Left ventricle myocardium inferior (tissue), 1 donor: ENCODE measurements around the gene ACACB. TPM values are rescaled to one million over a fixed set of nuclear protein-coding genes. Genes with fewer than 3 reads are reported as not detected.

Experiments
- DNase-seq: peaks from one replicate; pipeline ENCODE4 v3.0.0-alpha.2; 2020
- H3K27ac ChIP-seq: fragments of 200-600 bp; replicated peaks from 2 replicates; pipeline ENCODE4 v1.8.0; 2021
- H3K27me3 ChIP-seq: fragments of 200-600 bp; 2 replicates; pipeline ENCODE4 v1.8.0; 2021; ENCODE audit warnings: low read depth
- H3K36me3 ChIP-seq: fragments of 200-600 bp; 2 replicates; pipeline ENCODE4 v1.8.0; 2021
- H3K4me1 ChIP-seq: fragments of 200-600 bp; 2 replicates; pipeline ENCODE4 v1.8.0; 2021
- H3K4me3 ChIP-seq: fragments of 200-600 bp; 2 replicates; pipeline ENCODE4 v1.8.0; 2021; ENCODE audit warnings: mild to moderate bottlenecking, moderate library complexity
- H3K9me3 ChIP-seq: fragments of 200-600 bp; replicated peaks from 2 replicates; pipeline ENCODE4 v1.8.0; 2021
- CTCF ChIP-seq: fragments of 200-600 bp; IDR thresholded peaks from 2 replicates; pipeline ENCODE4 v1.8.0; 2021; ENCODE audit warnings: antibody characterized with exemption, mild to moderate bottlenecking, borderline replicate concordance
- intact Hi-C: fragments of 100-400 bp; cut with micrococcal nuclease; formaldehyde crosslinking; loops from one replicate; pipeline ENCODE4 v1.11.0; 2022
- total RNA-seq: library from RNA; stranded (reverse); fragmentation: NEBNext Ultra II Directional; extraction: Animal tissue kit (Norgen Biotek cat#: 25700); gene quantifications from one replicate; pipeline ENCODE4 v1.2.1, GENCODE V29; 2021
- donor health status: DM: no; HTN: yes; CAD: no; lungs with severe emphysema.

Gene ACACB
- total RNA-seq, 1 donor from 2014 or later: 123 TPM

- peak overlapping the region; percentile 93 for H3K27ac ChIP-seq
- intact Hi-C loops: no loop called here
- DNase-seq: no peak
- no peaks in the 10 kb centered on the region for H3K27me3 ChIP-seq
- TF ChIP-seq CTCF: no peak
- H3K4me1 ChIP-seq: peaks cover 83% of the 10 kb centered on the region
- no peaks in the 10 kb centered on the region for H3K9me3 ChIP-seq
- H3K36me3 ChIP-seq: peaks cover 11% of the 10 kb centered on the region
- H3K4me3 ChIP-seq: peak overlapping the region; percentile 4
Observed at GRCh38 chr12:109160873-109161272, 44.5 kb downstream of the ACACB start.

GRCh38 chr12:109162551-109162950 lies 46.2 kb downstream of the ACACB start:
- Histone ChIP-seq H3K4me3 (no peak overlapping the region), H3K36me3 (peaks cover 24% of the 10 kb centered on the region), H3K9me3 (no peaks in the 10 kb centered on the region), H3K27me3 (no peaks in the 10 kb centered on the region), H3K4me1 (peaks cover 66% of the 10 kb centered on the region), H3K27ac (peak overlapping the region; percentile 70)
- no peak for DNase-seq
- no peak for TF ChIP-seq CTCF
- intact Hi-C loops: no loop called here

- Histone ChIP-seq H3K36me3 (peaks cover 30% of the 10 kb centered on the region), H3K4me1 (peaks cover 60% of the 10 kb centered on the region)
Observed at GRCh38 chr12:109163167-109163566, 46.8 kb downstream of the ACACB start.

GRCh38 chr12:109165599-109165998 lies 49.2 kb downstream of the ACACB start:
- peaks cover 39% of the 10 kb centered on the region for H3K4me1 ChIP-seq

More at GRCh38 chr12:109163167-109163566, 46.8 kb downstream of the ACACB start:
- intact Hi-C loops: no loop called here
- Histone ChIP-seq H3K27ac (peak overlapping the region; percentile 70), H3K27me3 (no peaks in the 10 kb centered on the region), H3K4me3 (no peak overlapping the region), H3K9me3 (no peaks in the 10 kb centered on the region)
- TF ChIP-seq CTCF: no peak
- no peak for DNase-seq

GRCh38 chr12:109166371-109166770 lies 50.0 kb downstream of the ACACB start:
- no peak for TF ChIP-seq CTCF
- H3K27me3 ChIP-seq: no peaks in the 10 kb centered on the region
- H3K27ac ChIP-seq: peak overlapping the region; percentile 8
- H3K36me3 ChIP-seq: peaks cover 62% of the 10 kb centered on the region
- intact Hi-C loops: no loop called here
- no peak overlapping the region for H3K4me3 ChIP-seq
- no peaks in the 10 kb centered on the region for H3K9me3 ChIP-seq
- H3K4me1 ChIP-seq: peaks cover 31% of the 10 kb centered on the region
- no peak for DNase-seq

More at GRCh38 chr12:109165599-109165998, 49.2 kb downstream of the ACACB start:
- Histone ChIP-seq H3K36me3 (peaks cover 54% of the 10 kb centered on the region), H3K9me3 (no peaks in the 10 kb centered on the region), H3K27me3 (no peaks in the 10 kb centered on the region), H3K4me3 (no peak overlapping the region), H3K27ac (no peak overlapping the region)
- intact Hi-C loops: no loop called here
- no peak for DNase-seq
- TF ChIP-seq CTCF: no peak
